ENCODE results near the gene TMTC2. TPM values are rescaled to one million over a fixed set of nuclear protein-coding genes. Genes with fewer than 3 reads are reported as not detected.
"Not testable (repeated sequence)": the region's sequence is repeated elsewhere in the genome, so short reads cannot be mapped to it uniquely, and the experiment has no call there.

TMTC2 gene
- total and polyA plus RNA-seq, 2 experiments from 2014 or later: 0.36 to 5.6 TPM

GRCh38 chr12:82804601-82805000, 117.9 kb downstream of the TMTC2 start:
- Histone ChIP-seq H3K36me3 (ENCODE audit: low read depth) (no peaks in the 10 kb centered on the region), H3F3A (ENCODE audit: insufficient read depth) (no peaks in the 10 kb centered on the region), H3K4me2 (ENCODE audit: unreplicated experiment) (no peak overlapping the region), H2AFZ (no peak overlapping the region), H3K4me3 (no peak overlapping the region), H3K27ac (no peak overlapping the region), H3K4me1 (ENCODE audit: insufficient read depth) (0 out of 2 replicates have a peak, but pooled peaks cover 2% of the 10 kb centered on the region), H3K9ac (no peak overlapping the region), H3K9me3 (ENCODE audit: low read depth) (no peaks in the 10 kb centered on the region), H3K79me2 (ENCODE audit: insufficient read depth) (no peaks in the 10 kb centered on the region), H3K9me2 (ENCODE audit: insufficient read depth) (no peaks in the 10 kb centered on the region), H3K27me3 (replicated peaks; ENCODE audit: insufficient read depth) (no peaks in the 10 kb centered on the region), H4K20me1 (ENCODE audit: insufficient read depth) (no peaks in the 10 kb centered on the region)
- TF ChIP-seq EZH2 (IDR thresholded peaks at IDR 0.05; ENCODE audit: insufficient read depth, poor library complexity, severe bottlenecking): no peak
- TF ChIP-seq EZH2phosphoT487 (IDR thresholded peaks at IDR 0.05; ENCODE audit: insufficient read depth, low read depth): no peak
- in situ Hi-C loops (cut with MboI): no loop called here
- no peak for DNase-seq
- 90 to 96% methylated on average over 2 of the region's 2 CpGs for WGBS, 2 experiments (ENCODE audit: low coverage in 1 of 2, low lambda C conversion rate in 2 of 2, missing lambda C conversion rate in 2 of 2)

- H3K9me2 ChIP-seq (ENCODE audit: insufficient read depth); H3K27me3 ChIP-seq (replicated peaks; ENCODE audit: insufficient read depth); H3K27ac ChIP-seq; H2AFZ ChIP-seq; H3K9ac ChIP-seq; H3K79me2 ChIP-seq (ENCODE audit: insufficient read depth); H3F3A ChIP-seq (ENCODE audit: insufficient read depth); H3K9me3 ChIP-seq (ENCODE audit: low read depth); H3K4me1 ChIP-seq (ENCODE audit: insufficient read depth); H3K4me2 ChIP-seq (ENCODE audit: unreplicated experiment); H4K20me1 ChIP-seq (ENCODE audit: insufficient read depth); H3K36me3 ChIP-seq (ENCODE audit: low read depth); DNase-seq; H3K4me3 ChIP-seq; in situ Hi-C loops (cut with MboI): not testable (repeated sequence)
- WGBS, 2 experiments (ENCODE audit: low coverage in 1 of 2, low lambda C conversion rate in 2 of 2, missing lambda C conversion rate in 2 of 2): 88 to 96% methylated on average over 2 of the region's 2 CpGs
Observed at GRCh38 chr12:82805004-82805403, 118.3 kb downstream of the TMTC2 start.

- Histone ChIP-seq H3K27me3 (replicated peaks; ENCODE audit: insufficient read depth) (no peaks in the 10 kb centered on the region), H3K4me1 (ENCODE audit: insufficient read depth) (0 out of 2 replicates have a peak, but pooled peaks cover 6% of the 10 kb centered on the region), H3K79me2 (ENCODE audit: insufficient read depth) (no peaks in the 10 kb centered on the region), H2AFZ (no peak overlapping the region), H3K4me2 (ENCODE audit: unreplicated experiment) (no peak overlapping the region), H3K36me3 (ENCODE audit: low read depth) (no peaks in the 10 kb centered on the region), H3K27ac (no peak overlapping the region), H3K9me3 (ENCODE audit: low read depth) (no peaks in the 10 kb centered on the region), H3K4me3 (no peak overlapping the region), H3K9ac (no peak overlapping the region), H4K20me1 (ENCODE audit: insufficient read depth) (no peaks in the 10 kb centered on the region), H3F3A (ENCODE audit: insufficient read depth) (no peaks in the 10 kb centered on the region), H3K9me2 (ENCODE audit: insufficient read depth) (no peaks in the 10 kb centered on the region)
- TF ChIP-seq EZH2phosphoT487 (IDR thresholded peaks at IDR 0.05; ENCODE audit: insufficient read depth, low read depth) (no peak), EZH2 (IDR thresholded peaks at IDR 0.05; ENCODE audit: insufficient read depth, poor library complexity, severe bottlenecking) (no peak)
- in situ Hi-C loops (cut with MboI): no loop called here
- WGBS, 2 experiments (ENCODE audit: low coverage in 1 of 2, low lambda C conversion rate in 2 of 2, missing lambda C conversion rate in 2 of 2): 81 to 83% methylated on average over 4 of the region's 4 CpGs
- DNase-seq: peak; percentile 72
Observed at GRCh38 chr12:82805812-82806497, 119.2 kb downstream of the TMTC2 start.

DNA sequence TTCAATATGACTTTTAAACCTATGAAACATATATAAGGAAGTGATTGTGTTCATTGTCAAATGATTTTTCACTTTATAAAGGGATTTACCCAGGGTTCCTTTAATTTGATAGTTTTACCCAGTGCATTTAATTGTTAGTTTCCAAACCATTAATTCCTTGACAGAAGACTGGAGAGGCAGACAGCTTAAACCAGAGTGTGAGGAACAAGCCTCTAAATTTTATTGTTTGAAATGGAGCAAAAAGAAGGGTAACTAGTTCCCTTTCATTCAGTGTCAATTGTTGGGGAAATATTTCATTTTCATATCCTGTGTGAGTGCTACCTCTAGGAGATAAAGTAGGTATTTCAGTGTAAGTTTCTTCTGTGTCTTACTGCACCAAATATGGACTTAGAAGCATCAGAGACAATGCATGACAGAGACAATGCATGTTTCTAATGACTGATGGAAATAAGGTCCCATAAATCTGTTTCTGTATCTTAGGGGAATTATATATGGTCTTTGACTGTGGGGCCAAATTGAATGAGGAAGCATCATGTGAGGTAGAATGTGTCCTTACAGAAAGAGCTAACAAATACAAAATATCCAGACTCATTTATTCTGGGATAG, 120.5 kb downstream of the TMTC2 start:
- Histone ChIP-seq H3K9ac (no peak overlapping the region), H3K27me3 (replicated peaks; ENCODE audit: insufficient read depth) (no peaks in the 10 kb centered on the region), H2AFZ (no peak overlapping the region), H3K4me3 (no peak overlapping the region), H3K36me3 (ENCODE audit: low read depth) (no peaks in the 10 kb centered on the region), H3K27ac (no peak overlapping the region), H3K79me2 (ENCODE audit: insufficient read depth) (no peaks in the 10 kb centered on the region), H3K4me1 (ENCODE audit: insufficient read depth) (0 out of 2 replicates have a peak, but pooled peaks cover 6% of the 10 kb centered on the region), H4K20me1 (ENCODE audit: insufficient read depth) (no peaks in the 10 kb centered on the region), H3K9me3 (ENCODE audit: low read depth) (no peaks in the 10 kb centered on the region), H3F3A (ENCODE audit: insufficient read depth) (no peaks in the 10 kb centered on the region), H3K4me2 (ENCODE audit: unreplicated experiment) (no peak overlapping the region), H3K9me2 (ENCODE audit: insufficient read depth) (no peaks in the 10 kb centered on the region)
- in situ Hi-C loops (cut with MboI): no loop called here
- DNase-seq: no peak
- TF ChIP-seq EZH2 (IDR thresholded peaks at IDR 0.05; ENCODE audit: insufficient read depth, poor library complexity, severe bottlenecking): no peak
- TF ChIP-seq EZH2phosphoT487 (IDR thresholded peaks at IDR 0.05; ENCODE audit: insufficient read depth, low read depth): no peak

Data from GM23248 (cell line).